Measurements from ENCODE around the gene BTD.

- TF ChIP-seq EZH2 (IDR thresholded peaks at IDR 0.05; ENCODE audit: borderline replicate concordance, low read depth, low read length, severe bottlenecking) (no peak), CTCF (IDR thresholded peaks at IDR 0.05; ENCODE audit: extremely low read depth in 1 of 2, insufficient read depth in 1 of 2, low read depth in 1 of 2, low read length in 2 of 2) (no peak), JUN (IDR thresholded peaks at IDR 0.05; ENCODE audit: borderline replicate concordance, insufficient read depth, insufficient read length, low read depth) (no peak), POLR2A (IDR thresholded peaks at IDR 0.05; ENCODE audit: low read depth, low read length) (no peak)
Observed at GRCh38 chr3:15664144-15664543, 62.6 kb downstream of the BTD start.

All from endothelial cell of umbilical vein (primary cell).